H9 (cell line): Measurements from ENCODE around the gene SOHLH1. TPM values are rescaled to one million over a fixed set of nuclear protein-coding genes. Genes with fewer than 3 reads are reported as not detected.

Experiments used
- DNase-seq: peaks from one replicate; pipeline ENCODE4 v3.0.0-alpha.2; 2017
- H2AFZ ChIP-seq: one replicate; pipeline ENCODE4 v1.6.1; 2013; ENCODE audit warnings: mild to moderate bottlenecking, low read length, control low read depth, moderate library complexity
- H2AK5ac ChIP-seq: 2 replicates; pipeline ENCODE4 v1.6.1; 2013; ENCODE audit warnings: low read length, control low read depth, mixed read lengths; ENCODE audit not compliant: insufficient read length
- H2BK120ac ChIP-seq: one replicate; pipeline ENCODE4 v1.6.1; 2013; ENCODE audit warnings: low read depth, mild to moderate bottlenecking, low read length, control low read depth, inconsistent platforms; ENCODE audit not compliant: poor library complexity, severe bottlenecking
- H2BK12ac ChIP-seq: 2 replicates; pipeline ENCODE4 v1.6.1; 2013; ENCODE audit warnings: low read length, control low read depth, mixed read lengths, low read depth; ENCODE audit not compliant: insufficient read length
- H2BK15ac ChIP-seq: 2 replicates; pipeline ENCODE4 v1.6.1; 2013; ENCODE audit warnings: low read depth, low read length, control low read depth
- H2BK20ac ChIP-seq: one replicate; pipeline ENCODE4 v1.6.1; 2013; ENCODE audit warnings: low read depth, mild to moderate bottlenecking, low read length, control low read depth, inconsistent platforms; ENCODE audit not compliant: poor library complexity, severe bottlenecking
- H2BK5ac ChIP-seq: 2 replicates; pipeline ENCODE4 v1.6.1; 2013; ENCODE audit warnings: low read length, control low read depth, mixed read lengths; ENCODE audit not compliant: insufficient read length
- H3K14ac ChIP-seq: 2 replicates; pipeline ENCODE4 v1.6.1; 2013; ENCODE audit warnings: low read length, control low read depth; ENCODE audit not compliant: insufficient read depth
- H3K18ac ChIP-seq: 2 replicates; pipeline ENCODE4 v1.6.1; 2013; ENCODE audit warnings: low read depth, mild to moderate bottlenecking, mixed read lengths, low read length, control low read depth; ENCODE audit not compliant: insufficient read length
- H3K23ac ChIP-seq: 2 replicates; pipeline ENCODE4 v1.6.1; 2013; ENCODE audit warnings: low read length, control low read depth, mixed read lengths, low read depth; ENCODE audit not compliant: insufficient read length
- H3K23me2 ChIP-seq: 2 replicates; pipeline ENCODE4 v1.6.1; 2013; ENCODE audit warnings: low read depth, mild to moderate bottlenecking, mixed read lengths, low read length, control low read depth; ENCODE audit not compliant: insufficient read length, poor library complexity, severe bottlenecking
- H3K27ac ChIP-seq: 2 replicates; pipeline ENCODE4 v1.5.1; 2013; ENCODE audit warnings: low read length, control low read depth, mixed read lengths, low read depth; ENCODE audit not compliant: insufficient read length
- H3K27me3 ChIP-seq: 2 replicates; pipeline ENCODE4 v1.6.1; 2013; ENCODE audit warnings: low read length, control low read depth, inconsistent platforms; ENCODE audit not compliant: insufficient read depth
- H3K4ac ChIP-seq: 2 replicates; pipeline ENCODE4 v1.6.1; 2013; ENCODE audit warnings: low read depth, mild to moderate bottlenecking, control low read depth, inconsistent platforms, low read length, moderate library complexity
- H3K4me1 ChIP-seq: 2 replicates; pipeline ENCODE4 v1.6.1; 2013; ENCODE audit warnings: low read length, control low read depth, inconsistent platforms; ENCODE audit not compliant: insufficient read depth
- H3K4me2 ChIP-seq: 2 replicates; pipeline ENCODE4 v1.6.1; 2013; ENCODE audit warnings: low read length, control low read depth, mixed read lengths; ENCODE audit not compliant: insufficient read length, insufficient read depth
- H3K56ac ChIP-seq: 2 replicates; pipeline ENCODE4 v1.6.1; 2013; ENCODE audit warnings: low read depth, mild to moderate bottlenecking, mixed read lengths, low read length, control low read depth; ENCODE audit not compliant: insufficient read length
- H3K79me1 ChIP-seq: 2 replicates; pipeline ENCODE4 v1.6.1; 2013; ENCODE audit warnings: low read depth, mild to moderate bottlenecking, moderate library complexity, low read length, control low read depth, inconsistent platforms; ENCODE audit not compliant: insufficient read depth, poor library complexity, severe bottlenecking
- H3K79me2 ChIP-seq: 2 replicates; pipeline ENCODE4 v1.6.1; 2013; ENCODE audit warnings: low read length, control low read depth, inconsistent platforms; ENCODE audit not compliant: insufficient read depth
- H3K9ac ChIP-seq: 2 replicates; pipeline ENCODE4 v1.6.1; 2013; ENCODE audit warnings: low read length, control low read depth, mixed read lengths; ENCODE audit not compliant: insufficient read length; ENCODE audit errors: extremely low read depth
- H3K9me3 ChIP-seq: one replicate; pipeline ENCODE4 v1.6.1; 2013; ENCODE audit warnings: low read depth, low read length, inconsistent platforms; ENCODE audit not compliant: control insufficient read depth
- H3T11ph ChIP-seq: one replicate; pipeline ENCODE4 v1.6.1; 2013; ENCODE audit warnings: mild to moderate bottlenecking, low read length, control low read depth, inconsistent platforms
- H4K20me1 ChIP-seq: one replicate; pipeline ENCODE4 v1.6.1; 2013; ENCODE audit not compliant: control insufficient read depth, insufficient read length, insufficient read depth
- H4K5ac ChIP-seq: 2 replicates; pipeline ENCODE4 v1.6.1; 2013; ENCODE audit warnings: low read depth, mild to moderate bottlenecking, mixed read lengths, low read length, control low read depth; ENCODE audit not compliant: insufficient read length
- H4K8ac ChIP-seq: replicated peaks from 2 replicates; pipeline ENCODE4 v1.6.1; 2013; ENCODE audit warnings: low read length, control low read depth, mixed read lengths, low read depth; ENCODE audit not compliant: insufficient read length
- H4K91ac ChIP-seq: 2 replicates; pipeline ENCODE4 v1.6.1; 2013; ENCODE audit warnings: low read depth, mild to moderate bottlenecking, moderate library complexity, mixed read lengths, low read length, control low read depth; ENCODE audit not compliant: insufficient read length
- H3K27ac Mint-ChIP-seq, 3 experiments: 2 replicates in 2 of 3; 3 replicates in 1 of 3; pipeline ENCODE4 v1.8.0; 2020 to 2021; ENCODE audit warnings: mixed read lengths in 3 of 3, mild to moderate bottlenecking in 1 of 3, moderate library complexity in 1 of 3
- H3K27me3 Mint-ChIP-seq: 2 replicates; pipeline ENCODE4 v1.8.0; 2021; ENCODE audit warnings: low read depth, mild to moderate bottlenecking, moderate library complexity, mixed read lengths
- H3K36me3 Mint-ChIP-seq, 3 experiments: 2 replicates in 2 of 3; 3 replicates in 1 of 3; pipeline ENCODE4 v1.8.0; 2020 to 2021; ENCODE audit warnings: low read depth in 3 of 3, mixed read lengths in 3 of 3; ENCODE audit not compliant: insufficient read depth in 1 of 3
- H3K4me1 Mint-ChIP-seq, 2 experiments: 2 replicates each; pipeline ENCODE4 v1.8.0; 2020; ENCODE audit warnings: mixed read lengths in 2 of 2
- H3K4me3 Mint-ChIP-seq, 2 experiments: 2 replicates in 1 of 2; 3 replicates in 1 of 2; pipeline ENCODE4 v1.8.0; 2020 to 2021; ENCODE audit warnings: mild to moderate bottlenecking in 2 of 2, mixed read lengths in 2 of 2, moderate library complexity in 1 of 2
- H3K9me3 Mint-ChIP-seq, 2 experiments: 2 replicates in 1 of 2; 3 replicates in 1 of 2; pipeline ENCODE4 v1.8.0; 2020; ENCODE audit warnings: mild to moderate bottlenecking in 2 of 2, mixed read lengths in 2 of 2, moderate library complexity in 1 of 2
- WGBS: extraction: QIAGEN DNeasy Blood & Tissue Kit; methylation state at CpG from one replicate; pipeline ENCODE4 v1.1.7; 2013; ENCODE audit warnings: missing lambda C conversion rate, low lambda C conversion rate, mixed read lengths; ENCODE audit not compliant: insufficient read length; ENCODE audit errors: extremely low coverage; 5-methylcytosine and 5-hydroxymethylcytosine counted together
- long read RNA-seq: library from polyadenylated mRNA; unstranded; transcript quantifications from one replicate; pipeline ENCODE4 v2.0.0, GENCODE V29; 2020
- total RNA-seq: library from RNA; stranded (reverse); gene quantifications from 2 replicates; pipeline ENCODE4 v1.2.1, GENCODE V29; 2021
- TF ChIP-seq, protein P1 (sequence below): fragments of 200-600 bp; sonication (generic); conservative IDR thresholded peaks from 3 replicates; pipeline ENCODE4 v1.8.0; 2021; ENCODE audit warnings: antibody characterized with exemption, mild to moderate bottlenecking

The SOHLH1 gene, protein sequence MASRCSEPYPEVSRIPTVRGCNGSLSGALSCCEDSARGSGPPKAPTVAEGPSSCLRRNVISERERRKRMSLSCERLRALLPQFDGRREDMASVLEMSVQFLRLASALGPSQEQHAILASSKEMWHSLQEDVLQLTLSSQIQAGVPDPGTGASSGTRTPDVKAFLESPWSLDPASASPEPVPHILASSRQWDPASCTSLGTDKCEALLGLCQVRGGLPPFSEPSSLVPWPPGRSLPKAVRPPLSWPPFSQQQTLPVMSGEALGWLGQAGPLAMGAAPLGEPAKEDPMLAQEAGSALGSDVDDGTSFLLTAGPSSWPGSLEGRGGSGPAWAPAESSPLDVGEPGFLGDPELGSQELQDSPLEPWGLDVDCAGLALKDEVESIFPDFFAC
- total RNA-seq = not detected in 2 replicates
- long read RNA-seq, partial matches to known transcripts = 0 of 1 reads
- long read RNA-seq, other reads (novel, unspliced or antisense) = 0 of 1 reads

DNA sequence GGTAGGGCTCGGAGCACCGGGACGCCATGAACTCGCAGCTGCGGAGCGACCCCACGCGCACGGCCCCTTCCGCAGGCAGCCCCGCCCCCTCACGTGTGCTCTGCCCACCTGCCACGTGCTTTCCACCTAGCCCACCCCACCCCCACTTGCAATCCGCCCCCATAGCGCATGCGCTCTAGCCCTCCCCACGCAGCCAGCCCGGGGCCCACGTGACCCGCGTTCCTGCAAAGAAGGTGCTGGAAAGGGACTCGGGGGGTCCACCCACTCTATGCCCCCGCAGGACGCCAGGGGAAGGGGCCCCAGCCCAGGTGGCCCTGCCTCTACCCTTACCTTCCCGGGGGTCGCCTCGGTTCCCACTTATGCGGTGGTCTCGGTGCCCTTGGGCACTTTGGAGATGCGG is at the start of gene SOHLH1:
Gene SOHLH1 (minus strand): TSS at position 42 of the 400 bp plus-strand sequence. CDS start 14 bp downstream, at position 28.
- TF ChIP-seq, protein P1, sequence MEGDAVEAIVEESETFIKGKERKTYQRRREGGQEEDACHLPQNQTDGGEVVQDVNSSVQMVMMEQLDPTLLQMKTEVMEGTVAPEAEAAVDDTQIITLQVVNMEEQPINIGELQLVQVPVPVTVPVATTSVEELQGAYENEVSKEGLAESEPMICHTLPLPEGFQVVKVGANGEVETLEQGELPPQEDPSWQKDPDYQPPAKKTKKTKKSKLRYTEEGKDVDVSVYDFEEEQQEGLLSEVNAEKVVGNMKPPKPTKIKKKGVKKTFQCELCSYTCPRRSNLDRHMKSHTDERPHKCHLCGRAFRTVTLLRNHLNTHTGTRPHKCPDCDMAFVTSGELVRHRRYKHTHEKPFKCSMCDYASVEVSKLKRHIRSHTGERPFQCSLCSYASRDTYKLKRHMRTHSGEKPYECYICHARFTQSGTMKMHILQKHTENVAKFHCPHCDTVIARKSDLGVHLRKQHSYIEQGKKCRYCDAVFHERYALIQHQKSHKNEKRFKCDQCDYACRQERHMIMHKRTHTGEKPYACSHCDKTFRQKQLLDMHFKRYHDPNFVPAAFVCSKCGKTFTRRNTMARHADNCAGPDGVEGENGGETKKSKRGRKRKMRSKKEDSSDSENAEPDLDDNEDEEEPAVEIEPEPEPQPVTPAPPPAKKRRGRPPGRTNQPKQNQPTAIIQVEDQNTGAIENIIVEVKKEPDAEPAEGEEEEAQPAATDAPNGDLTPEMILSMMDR = no peak
- H3K23me2 ChIP-seq = no peaks in the 10 kb centered on the region
- H2AFZ ChIP-seq = no peak within 1 kb of the TSS
- H3K4me1 ChIP-seq = no peaks in the 10 kb centered on the region
- Mint-ChIP-seq H3K36me3 (no peaks in the 10 kb centered on the region), H3K4me3 (no peak within 1 kb of the TSS), H3K27me3 (peaks cover 17% of the 10 kb centered on the region), H3K27ac (no peak within 1 kb of the TSS), H3K4me1 (peaks cover 2 to 4% of the 10 kb centered on the region in 2 experiments; a peak in 3 of 4 replicates), H3K9me3 (no peaks in the 10 kb centered on the region)
- no peak within 1 kb of the TSS for H2BK120ac ChIP-seq
- no peaks in the 10 kb centered on the region for H3K9me3 ChIP-seq
- H3K56ac ChIP-seq = no peak within 1 kb of the TSS
- H4K20me1 ChIP-seq = no peaks in the 10 kb centered on the region
- no peak within 1 kb of the TSS for H2BK15ac ChIP-seq
- no peak within 1 kb of the TSS for H3K4ac ChIP-seq
- H3K79me1 ChIP-seq = no peaks in the 10 kb centered on the region
- H3T11ph ChIP-seq = no peak within 1 kb of the TSS
- H3K9ac ChIP-seq = no peak within 1 kb of the TSS
- H4K8ac ChIP-seq = no peak within 1 kb of the TSS
- no peak within 1 kb of the TSS for H2BK20ac ChIP-seq
- H3K79me2 ChIP-seq = no peaks in the 10 kb centered on the region
- no peak within 1 kb of the TSS for H2AK5ac ChIP-seq
- H4K5ac ChIP-seq = no peak within 1 kb of the TSS
- H3K27me3 ChIP-seq = no peaks in the 10 kb centered on the region; the same call in 1 of the 2 replicates
- DNase-seq = no peak
- H4K91ac ChIP-seq = no peak within 1 kb of the TSS
- no peak within 1 kb of the TSS for H2BK12ac ChIP-seq
- H3K18ac ChIP-seq = no peak within 1 kb of the TSS
- H3K27ac ChIP-seq = no peak within 1 kb of the TSS
- no CpG with 5 or more reads among the region's 30 CpGs for WGBS
- H3K14ac ChIP-seq = peak within 1 kb of the TSS; percentile 27; the same call in 1 of the 2 replicates
- H2BK5ac ChIP-seq = no peak within 1 kb of the TSS
- no peak within 1 kb of the TSS for H3K4me2 ChIP-seq
- H3K23ac ChIP-seq = no peak within 1 kb of the TSS
